KOPT-K1 (cell line): ENCODE measurements around the gene MYBPC1.

ENCODE experiments used
- H3K27ac ChIP-seq: fragments of 200-600 bp; sonication (generic); 2 replicates; pipeline ENCODE4 v1.5.1; 2016; ENCODE audit warnings: antibody characterized with exemption, mild to moderate bottlenecking, low read depth, low read length; ENCODE audit not compliant: poor library complexity, severe bottlenecking
- H3K36me3 ChIP-seq: fragments of 200-600 bp; sonication (generic); 2 replicates; pipeline ENCODE4 v1.5.1; 2017; ENCODE audit warnings: antibody characterized with exemption, mild to moderate bottlenecking, low read length, moderate library complexity; ENCODE audit not compliant: insufficient read depth
- H3K9me3 ChIP-seq: fragments of 200-600 bp; sonication (generic); 2 replicates; pipeline ENCODE4 v1.5.1; 2017; ENCODE audit warnings: antibody characterized with exemption, low read length, mild to moderate bottlenecking; ENCODE audit not compliant: insufficient read depth, poor library complexity, severe bottlenecking

Gene MYBPC1

DNA sequence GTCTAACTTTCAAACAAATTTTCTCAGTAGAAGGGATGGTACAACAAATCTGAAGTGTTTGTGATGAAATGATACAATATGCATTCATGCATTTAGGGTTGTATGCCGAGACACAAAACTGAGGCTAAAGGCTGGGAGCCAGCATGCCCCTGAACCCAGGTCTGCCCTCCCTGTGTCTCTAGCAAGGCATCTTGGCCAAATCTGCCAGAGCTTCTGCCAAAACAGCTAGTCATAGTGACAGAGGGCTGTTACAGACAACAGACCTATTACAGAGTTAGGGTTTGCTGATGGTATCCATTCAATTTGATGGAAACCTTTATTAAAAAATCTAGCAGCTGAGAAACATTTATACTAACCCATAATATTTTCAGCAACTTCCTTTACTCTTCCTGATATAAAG lies 91.4 kb downstream of the MYBPC1 start:
- H3K36me3 ChIP-seq = no peaks in the 10 kb centered on the region
- no peak overlapping the region for H3K27ac ChIP-seq
- no peaks in the 10 kb centered on the region for H3K9me3 ChIP-seq

DNA sequence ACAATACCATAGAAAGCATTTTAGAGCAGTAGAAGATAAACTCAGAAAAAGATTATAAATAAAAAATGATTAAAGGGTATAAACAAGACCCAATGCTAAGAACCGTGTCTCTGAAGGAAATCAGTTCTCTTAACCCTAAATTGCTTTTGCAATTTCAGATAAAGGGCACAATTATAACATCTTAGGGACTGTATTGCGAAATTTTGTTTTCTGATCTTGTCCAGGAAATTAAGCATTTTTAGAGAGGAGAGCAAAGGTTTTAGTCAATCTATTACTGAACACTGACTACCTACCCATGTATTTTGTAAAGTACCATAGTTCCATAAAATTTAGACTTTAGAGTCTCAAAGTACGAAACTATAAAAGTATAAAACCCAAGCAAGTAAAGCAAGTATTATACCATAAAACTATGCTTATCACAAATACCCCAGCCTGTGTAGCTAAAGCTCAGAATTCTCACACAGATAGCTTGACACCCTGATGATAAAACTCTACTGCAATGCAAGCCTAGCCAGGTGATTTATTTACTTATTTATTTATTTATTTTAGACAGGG lies 95.8 kb downstream of the MYBPC1 start:
- H3K36me3 ChIP-seq = no peaks in the 10 kb centered on the region
- peaks cover 3% of the 10 kb centered on the region for H3K9me3 ChIP-seq
- no peak overlapping the region for H3K27ac ChIP-seq

DNA sequence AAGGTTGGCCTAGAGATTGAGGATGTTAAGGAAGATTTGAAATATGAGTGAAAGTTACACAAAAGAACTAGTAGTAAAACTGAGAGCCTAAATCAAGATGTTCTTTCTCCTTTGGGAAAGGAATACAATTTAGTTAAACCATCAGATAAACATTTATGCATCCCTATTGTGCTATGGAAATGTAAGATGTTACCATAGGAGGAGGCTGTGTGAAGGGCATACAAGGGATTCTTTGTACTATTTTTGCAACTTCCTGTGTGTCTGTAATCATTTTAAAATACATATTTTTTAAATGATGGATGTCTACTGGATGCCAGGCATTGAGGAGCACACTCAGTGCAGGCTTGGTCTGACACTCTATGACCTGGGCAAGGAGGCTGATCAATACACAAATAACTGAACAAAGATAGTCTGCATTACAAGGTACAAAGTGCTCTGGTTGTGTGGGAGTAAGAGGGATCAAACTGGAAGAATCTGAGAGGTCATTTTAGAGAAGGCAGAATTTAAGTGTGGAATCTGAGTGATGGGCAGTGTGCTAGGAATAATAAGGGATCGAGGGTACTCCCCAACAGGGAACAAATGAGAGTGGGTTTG lies 96.8 kb downstream of the MYBPC1 start:
- Histone ChIP-seq H3K9me3 (peaks cover 3% of the 10 kb centered on the region), H3K27ac (no peak overlapping the region), H3K36me3 (no peaks in the 10 kb centered on the region)

DNA sequence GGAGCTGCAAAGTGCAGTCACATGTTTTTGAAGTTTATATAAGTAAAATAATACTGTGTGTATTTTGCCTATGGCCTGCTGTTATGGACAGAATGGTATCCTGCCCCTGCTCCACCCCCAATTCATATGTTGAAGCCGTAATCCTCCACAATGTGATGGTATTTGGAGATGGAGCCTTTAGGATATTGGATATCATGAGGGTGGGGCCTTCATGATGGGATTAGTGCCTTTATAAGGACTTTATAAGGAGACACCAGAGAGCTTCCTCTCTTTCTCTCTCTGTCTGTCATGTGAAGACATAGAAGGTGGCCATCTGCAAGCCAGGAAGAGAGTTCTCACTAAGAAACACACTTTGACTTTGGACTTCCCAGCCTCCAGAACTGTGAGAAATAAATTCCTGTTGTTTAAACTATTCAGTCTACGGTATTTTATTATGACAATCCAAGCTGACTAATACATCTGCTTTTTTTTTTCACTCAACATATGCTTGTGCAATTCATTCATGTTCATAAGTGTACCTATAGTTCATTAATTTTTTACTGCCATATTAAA lies 99.6 kb downstream of the MYBPC1 start:
- H3K9me3 ChIP-seq = peaks cover 3% of the 10 kb centered on the region
- no peak overlapping the region for H3K27ac ChIP-seq
- H3K36me3 ChIP-seq = no peaks in the 10 kb centered on the region

DNA sequence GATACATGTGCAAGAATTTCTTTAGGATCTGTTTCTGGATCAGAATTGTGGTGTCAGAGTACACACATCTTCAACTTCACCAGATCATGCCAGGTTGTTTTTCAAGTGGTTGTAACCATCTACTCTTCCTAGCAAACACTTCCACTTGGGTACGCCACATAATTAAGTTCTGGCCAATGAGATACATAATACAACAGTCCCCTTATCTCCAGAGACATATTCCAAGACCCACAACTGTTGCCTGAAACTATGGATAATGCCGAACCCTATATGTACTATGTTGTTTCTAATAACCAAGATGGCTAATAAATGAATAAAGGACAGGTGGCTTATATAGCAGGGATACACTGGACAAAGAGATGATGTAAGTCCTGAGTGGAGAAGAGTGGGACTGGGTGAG lies 100.2 kb downstream of the MYBPC1 start:
- Histone ChIP-seq H3K9me3 (peaks cover 3% of the 10 kb centered on the region), H3K27ac (no peak overlapping the region), H3K36me3 (no peaks in the 10 kb centered on the region)

DNA sequence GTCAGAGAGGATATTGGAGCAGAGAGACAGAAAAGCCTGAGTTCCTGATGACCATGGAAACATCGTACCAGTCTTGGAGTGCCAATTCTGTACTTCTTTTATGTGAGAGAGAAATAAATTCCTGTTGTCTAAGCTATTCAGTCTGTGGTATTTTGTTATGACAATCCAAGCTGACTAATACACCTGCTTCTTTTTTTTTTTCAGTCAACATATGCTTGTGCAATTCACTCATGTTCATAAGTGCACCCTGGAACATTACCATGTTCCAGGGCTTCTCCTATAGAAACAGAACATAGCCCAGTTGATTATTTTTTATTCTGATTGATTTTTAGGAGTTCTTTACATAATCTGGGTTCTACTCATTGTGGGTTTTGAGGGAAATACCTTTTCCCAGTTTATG lies 100.9 kb downstream of the MYBPC1 start:
- Histone ChIP-seq H3K27ac (no peak overlapping the region), H3K9me3 (peaks cover 3% of the 10 kb centered on the region)

DNA sequence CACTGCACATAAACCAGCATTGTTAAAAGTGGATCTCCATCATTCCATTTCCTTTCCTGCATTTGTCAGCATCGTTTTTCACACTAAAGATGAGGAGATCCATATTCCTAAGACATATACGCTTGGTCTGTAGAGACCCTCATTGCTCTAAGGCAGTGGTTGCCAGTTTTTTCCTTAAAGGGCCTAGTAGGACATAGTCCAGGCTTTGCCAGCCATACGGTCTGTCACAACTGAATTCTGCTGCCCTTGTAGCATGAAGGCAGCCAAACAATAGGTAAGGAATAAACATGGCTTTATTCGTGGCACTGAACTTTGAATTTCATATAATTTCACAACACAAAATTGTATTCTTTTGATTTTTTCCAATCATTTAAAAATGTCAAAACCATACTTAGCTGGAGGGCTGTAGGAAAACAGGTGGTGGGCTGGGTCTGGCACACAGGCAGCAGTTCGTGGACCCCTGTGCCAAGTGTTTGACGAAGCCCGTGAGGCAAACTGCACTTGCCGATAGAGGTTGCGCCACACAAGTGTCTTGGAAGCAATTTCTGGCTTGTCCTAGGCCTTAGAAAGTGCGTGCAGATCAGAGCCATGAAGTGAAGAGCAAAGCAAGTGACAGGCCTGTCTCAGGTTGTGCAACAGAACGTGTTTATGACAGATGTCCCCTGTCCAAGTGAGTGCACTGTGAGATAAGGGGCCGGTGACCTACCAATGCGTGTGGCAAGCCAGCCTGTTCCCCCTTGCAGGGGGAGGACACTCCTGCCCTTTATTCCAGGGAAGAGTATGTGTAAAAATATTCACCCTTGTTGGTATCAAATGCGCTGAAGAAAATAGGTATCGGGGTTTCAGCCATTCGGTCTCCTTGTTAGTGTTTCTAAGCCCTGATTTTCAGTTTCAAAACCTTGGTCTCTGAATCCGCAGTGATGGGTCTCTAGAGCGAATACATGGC lies 101.8 kb downstream of the MYBPC1 start:
- H3K9me3 ChIP-seq = peaks cover 3% of the 10 kb centered on the region
- peak overlapping the region; percentile 61 for H3K27ac ChIP-seq
- H3K36me3 ChIP-seq = no peaks in the 10 kb centered on the region

More for the DNA sequence above, 100.9 kb downstream of the MYBPC1 start:
- H3K36me3 ChIP-seq = no peaks in the 10 kb centered on the region

DNA sequence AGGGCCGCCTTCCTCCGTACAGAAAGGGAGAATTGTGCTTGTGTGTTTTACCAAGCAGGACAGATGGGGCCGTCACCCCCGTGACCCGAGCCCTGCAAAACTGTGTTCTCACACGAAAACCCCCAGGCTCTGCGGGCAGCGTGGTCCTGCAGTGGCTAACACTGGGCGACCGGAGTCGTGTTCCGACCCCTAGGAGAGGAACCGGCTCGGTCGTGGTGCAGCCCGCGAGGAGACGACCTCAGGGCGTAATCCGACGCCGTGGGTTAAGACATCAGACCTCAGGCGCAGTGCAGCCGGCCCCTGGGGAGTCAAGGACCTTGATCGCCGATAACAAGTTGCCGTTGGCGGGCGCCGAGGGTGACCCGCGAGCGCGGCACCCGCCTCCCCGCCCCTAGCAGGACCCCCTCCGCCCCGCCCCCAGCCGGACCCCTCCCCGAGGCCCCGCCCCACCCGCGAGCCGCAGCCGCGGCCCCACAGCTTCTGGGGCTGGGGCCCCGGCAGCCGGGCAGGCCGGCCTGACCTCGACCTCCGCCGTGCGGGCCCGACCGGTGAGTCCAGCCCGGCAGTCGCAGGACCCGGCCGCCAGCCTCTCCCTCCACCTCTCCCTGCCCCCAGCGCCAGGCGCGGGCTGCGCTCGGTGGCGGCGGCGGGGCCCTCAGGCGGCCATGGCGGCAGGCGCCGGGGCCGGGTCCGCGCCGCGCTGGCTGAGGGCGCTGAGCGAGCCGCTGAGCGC lies 102.6 kb downstream of the MYBPC1 start, which contains the start of gene CHPT1:
TSS of gene CHPT1 (plus strand) at position 444 of the 733 bp plus-strand sequence. CDS start at position 666, 222 bp downstream.
- H3K36me3 ChIP-seq = no peaks in the 10 kb centered on the region
- H3K9me3 ChIP-seq = peaks cover 3% of the 10 kb centered on the region
- peak within 1 kb of the TSS; percentile 61 for H3K27ac ChIP-seq

DNA sequence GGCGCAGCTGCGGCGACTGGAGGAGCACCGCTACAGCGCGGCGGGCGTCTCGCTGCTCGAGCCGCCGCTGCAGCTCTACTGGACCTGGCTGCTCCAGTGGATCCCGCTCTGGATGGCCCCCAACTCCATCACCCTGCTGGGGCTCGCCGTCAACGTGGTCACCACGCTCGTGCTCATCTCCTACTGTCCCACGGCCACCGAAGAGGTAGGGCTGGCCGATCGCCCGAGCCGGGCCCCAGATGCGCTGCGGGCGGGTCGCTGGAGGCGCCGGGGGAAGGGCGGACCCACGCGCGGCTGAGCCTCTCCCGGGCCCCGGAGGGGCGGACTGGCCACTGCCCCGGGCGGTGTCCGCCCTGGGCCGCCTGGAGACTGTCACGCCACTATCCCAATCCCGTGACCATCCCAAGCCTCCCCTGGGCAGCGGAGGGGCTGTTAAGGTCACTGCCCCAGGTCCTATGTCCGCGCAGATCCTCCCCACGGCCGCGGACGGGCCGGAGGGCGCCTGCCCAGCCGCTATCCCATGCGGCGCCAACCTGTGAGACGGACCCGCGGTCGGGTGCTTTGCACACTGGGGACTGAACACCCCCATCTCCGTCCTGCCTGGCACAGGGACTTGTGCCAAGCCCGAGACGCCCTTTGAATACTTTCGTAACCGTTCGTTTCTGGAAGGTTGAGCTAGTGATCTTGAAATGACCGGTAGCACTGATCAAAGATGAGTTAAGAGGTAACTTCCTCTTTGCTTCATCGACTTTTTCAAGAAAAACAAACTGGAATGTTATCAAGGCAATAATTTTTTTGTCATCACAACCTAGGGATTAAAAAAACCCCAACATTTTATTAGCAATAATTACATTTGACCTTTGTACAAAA lies 103.4 kb downstream of the MYBPC1 start:
- Histone ChIP-seq H3K27ac (peak overlapping the region; percentile 61), H3K9me3 (peaks cover 3% of the 10 kb centered on the region), H3K36me3 (no peaks in the 10 kb centered on the region)

DNA sequence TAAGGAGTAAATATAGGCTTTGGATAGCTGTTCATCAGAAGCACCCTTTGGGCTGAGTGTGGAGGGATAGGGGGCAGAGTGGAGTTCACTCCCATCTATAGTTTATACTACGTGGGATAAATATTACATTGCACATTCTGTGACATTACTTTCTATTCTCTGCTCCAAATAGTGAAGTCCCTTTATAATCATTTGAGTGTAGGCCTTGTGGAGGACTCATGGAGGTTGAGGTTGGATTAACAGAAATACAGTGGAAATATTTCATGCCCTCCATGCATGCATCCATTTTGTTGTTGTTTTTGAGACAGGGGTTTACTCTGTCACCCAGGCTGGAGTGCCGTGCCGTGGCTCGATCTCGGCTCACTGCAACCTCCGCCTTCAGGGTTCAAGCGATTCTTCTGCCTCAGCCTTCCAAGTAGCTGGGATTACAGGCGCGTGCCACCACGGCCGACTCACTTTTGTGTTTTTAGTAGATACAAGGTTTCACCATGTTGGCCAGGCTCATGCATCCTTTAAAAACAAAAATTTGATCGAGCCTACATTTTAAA lies 104.1 kb downstream of the MYBPC1 start:
- Histone ChIP-seq H3K36me3 (no peaks in the 10 kb centered on the region), H3K9me3 (peaks cover 3% of the 10 kb centered on the region), H3K27ac (no peak overlapping the region)

DNA sequence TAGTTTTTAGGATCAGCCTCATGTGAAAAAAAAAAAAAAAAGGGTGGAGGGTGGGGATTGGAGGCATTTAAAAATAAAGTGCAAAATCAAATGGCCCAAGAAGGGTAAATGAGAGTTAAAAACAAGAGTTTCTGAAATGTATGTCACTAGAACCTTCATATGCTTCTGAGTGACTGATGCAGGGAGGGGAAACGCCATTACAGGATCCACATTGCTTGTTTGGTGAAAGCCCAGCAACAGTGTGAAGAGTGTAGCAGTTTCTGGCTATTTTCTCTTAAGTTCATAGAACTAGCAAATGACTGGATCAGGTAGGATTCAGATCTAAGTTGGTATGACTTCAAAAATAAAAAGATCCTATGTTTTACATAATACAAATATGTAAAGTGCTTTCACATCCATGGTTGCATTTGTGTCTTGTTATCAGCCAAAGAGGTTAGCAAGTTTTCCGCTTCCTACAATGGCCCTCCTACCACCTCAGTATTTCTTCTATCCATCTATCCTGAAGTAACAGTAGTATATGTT lies 105.6 kb downstream of the MYBPC1 start:
- no peaks in the 10 kb centered on the region for H3K36me3 ChIP-seq
- H3K9me3 ChIP-seq = no peaks in the 10 kb centered on the region
- no peak overlapping the region for H3K27ac ChIP-seq

DNA sequence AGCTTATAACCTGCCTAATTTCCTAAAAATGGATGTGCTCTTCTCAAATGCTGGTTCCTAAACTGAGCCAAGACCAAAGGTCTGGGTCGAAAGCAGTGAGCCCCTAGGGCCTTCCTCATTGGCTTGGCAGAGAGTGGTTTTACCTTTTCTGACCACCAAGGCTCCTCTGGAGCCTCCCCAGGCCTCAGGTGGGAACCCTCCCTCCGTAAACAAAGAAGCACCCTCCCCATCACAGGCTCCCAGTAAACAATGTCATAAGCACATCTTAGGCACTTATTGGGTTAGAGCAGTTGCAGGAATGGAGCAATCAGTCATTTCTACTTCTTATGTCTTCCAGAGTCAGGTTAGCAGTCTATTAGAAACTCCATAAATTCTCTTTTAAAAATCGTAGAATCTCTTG lies 108.7 kb downstream of the MYBPC1 start:
- Histone ChIP-seq H3K36me3 (no peaks in the 10 kb centered on the region), H3K27ac (no peak overlapping the region), H3K9me3 (no peaks in the 10 kb centered on the region)

DNA sequence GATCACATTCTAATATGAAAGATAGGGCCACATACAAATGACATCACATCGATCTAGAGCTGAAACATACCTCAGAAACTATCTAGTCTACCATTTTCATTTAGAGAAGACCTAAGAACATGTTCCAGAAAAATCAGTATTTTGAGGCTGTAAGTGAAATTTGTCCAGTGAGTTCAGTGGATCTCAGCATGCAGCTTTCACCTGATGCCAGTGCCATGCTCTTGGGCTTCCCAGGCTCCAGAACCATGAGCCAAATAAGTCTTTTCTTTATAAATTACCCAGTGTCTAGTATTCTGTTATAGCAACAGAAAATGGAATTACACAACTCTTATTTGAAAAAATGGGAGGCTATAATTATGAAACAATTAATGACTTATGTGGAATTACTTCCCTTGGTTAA lies 111.6 kb downstream of the MYBPC1 start:
- Histone ChIP-seq H3K9me3 (no peaks in the 10 kb centered on the region), H3K36me3 (no peaks in the 10 kb centered on the region), H3K27ac (no peak overlapping the region)
